CMK (cell line): Measurements from ENCODE around the gene TMOD1.
"Not testable (repeated sequence)": the region's sequence is repeated elsewhere in the genome, so short reads cannot be mapped to it uniquely, and the experiment has no call there.

Experiments
- DNase-seq: peaks from one replicate; pipeline ENCODE4 v3.0.0-alpha.2; 2010; ENCODE audit warnings: low read depth

TMOD1 gene

GRCh38 chr9:97498846-97499245, 2.6 kb upstream of the TMOD1 start:
- DNase-seq: not testable (repeated sequence)

DNA sequence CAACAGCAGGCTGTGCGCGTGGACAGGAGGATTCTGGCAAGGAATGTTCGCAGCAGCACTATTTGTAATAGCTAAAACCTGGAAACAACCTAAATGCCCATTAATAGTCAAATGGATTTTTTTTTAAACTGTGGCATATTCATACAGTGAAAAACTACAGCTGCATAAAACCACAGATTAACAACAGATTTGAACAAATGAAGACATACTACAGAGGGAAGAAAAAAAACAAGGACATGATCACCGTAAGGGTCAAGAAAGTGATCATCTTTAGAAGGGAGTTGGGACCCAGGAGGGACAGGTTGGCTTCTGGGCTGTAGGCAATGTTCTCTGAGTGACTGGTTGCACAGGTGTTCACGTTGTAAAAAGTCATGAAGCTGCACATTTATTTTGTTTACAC, 1.2 kb upstream of the TMOD1 start:
- DNase-seq: no peak

DNA sequence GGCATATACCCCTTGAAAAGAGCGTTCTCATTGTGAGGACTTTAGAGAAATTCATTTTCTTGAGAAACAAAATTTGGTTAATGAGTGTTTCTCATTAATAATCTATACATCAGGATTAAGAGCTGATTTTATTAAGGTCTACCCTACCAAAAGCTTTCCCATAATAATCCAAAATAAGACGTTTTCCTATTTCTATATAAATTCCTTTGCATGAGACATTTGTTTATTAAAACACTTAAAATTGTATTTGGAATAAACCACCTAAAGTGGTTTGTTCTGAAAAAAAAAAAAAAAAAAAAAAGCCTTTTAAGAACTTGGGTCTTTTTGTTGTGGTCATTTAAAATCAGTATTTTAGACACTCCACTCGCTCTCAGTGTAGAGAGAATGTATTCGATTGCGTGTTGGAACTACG, 695 bp upstream of the TMOD1 start:
- no peak for DNase-seq

- no peak for DNase-seq
These were observed 431 bp downstream of the TMOD1 start for GRCh38 chr9:97501972-97502221.

DNA sequence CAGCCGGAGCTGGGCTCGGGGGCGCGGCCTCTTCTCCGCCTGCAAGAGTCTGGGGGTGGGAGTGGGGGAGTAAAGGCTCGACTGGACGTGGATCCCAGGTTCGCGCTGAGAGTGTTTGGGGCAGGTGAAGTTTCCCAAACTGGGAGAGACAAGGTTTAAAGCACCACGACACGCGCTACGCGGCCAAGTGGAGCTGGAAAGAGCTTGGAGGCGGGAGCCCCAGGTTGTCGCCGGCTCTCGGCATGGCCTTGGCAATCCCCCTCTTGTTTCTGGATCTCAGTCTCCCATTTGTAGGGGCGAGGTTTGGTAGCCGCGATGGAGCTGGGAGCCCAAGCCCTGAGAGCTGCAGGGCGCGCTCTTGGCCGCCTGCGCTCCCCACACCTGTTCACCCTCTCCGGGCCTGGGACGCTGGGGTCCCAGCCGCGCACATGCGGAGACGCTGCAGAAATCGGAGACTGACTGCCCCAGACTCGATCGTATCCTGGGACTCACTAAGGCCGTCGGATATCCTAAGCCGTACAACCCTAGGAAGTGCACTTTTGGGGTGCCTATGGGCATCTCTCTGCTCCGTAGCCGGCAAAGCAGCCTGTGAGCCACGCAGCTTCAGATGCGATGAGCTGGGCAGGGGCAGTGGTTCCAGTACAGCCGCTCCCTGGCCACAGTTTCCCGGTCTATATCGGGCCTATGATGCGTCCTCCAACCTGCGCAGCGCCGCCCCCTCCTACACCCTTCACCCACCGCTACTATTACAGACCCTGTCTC, 937 bp downstream of the TMOD1 start:
- DNase-seq: no peak

DNA sequence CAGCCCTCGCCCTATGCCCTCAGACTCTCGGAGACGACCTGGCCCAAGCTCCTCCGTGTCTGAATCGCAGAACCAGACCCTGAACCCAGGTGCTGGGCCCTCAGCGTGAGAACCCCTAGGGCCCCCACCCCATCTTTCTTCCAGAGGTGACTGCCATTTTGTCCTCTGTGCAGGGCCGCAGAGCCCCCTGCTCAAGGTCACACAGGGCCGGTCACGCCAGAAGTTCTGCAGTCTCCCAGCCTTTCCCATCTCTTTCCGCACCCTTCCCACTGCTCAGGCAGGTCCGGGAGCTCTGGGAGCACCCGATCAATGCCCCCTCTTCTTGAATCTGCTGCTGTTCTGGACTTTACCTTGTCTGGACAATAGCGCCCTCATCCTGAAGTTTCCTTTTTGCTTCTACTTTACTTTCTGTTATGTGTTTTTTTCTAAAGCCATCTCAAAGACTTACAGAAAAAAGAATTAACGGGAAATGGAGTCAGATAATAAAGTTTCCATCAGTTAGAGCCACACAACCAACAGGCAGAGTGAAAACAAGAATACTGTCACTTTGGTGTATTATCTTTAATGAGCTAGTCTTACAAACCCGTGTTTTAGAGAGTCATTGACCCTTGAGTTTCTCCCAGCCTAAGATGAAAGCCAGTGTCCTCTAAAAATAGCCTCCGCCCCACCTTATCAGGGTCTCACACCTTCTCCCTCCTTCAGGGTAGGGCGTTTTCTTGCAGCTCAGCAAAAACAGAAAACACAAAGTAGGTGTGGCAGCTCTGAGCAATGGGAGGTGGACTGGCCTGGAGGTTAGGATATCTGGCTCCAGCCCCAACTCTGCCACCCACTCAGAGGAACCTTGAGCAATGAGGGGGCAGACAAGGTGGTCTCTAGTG, 1.8 kb downstream of the TMOD1 start:
- DNase-seq: no peak

GRCh38 chr9:97503862-97504210, 2.4 kb downstream of the TMOD1 start:
- no peak for DNase-seq

GRCh38 chr9:97504381-97505216, 3.1 kb downstream of the TMOD1 start:
- DNase-seq: no peak

DNA sequence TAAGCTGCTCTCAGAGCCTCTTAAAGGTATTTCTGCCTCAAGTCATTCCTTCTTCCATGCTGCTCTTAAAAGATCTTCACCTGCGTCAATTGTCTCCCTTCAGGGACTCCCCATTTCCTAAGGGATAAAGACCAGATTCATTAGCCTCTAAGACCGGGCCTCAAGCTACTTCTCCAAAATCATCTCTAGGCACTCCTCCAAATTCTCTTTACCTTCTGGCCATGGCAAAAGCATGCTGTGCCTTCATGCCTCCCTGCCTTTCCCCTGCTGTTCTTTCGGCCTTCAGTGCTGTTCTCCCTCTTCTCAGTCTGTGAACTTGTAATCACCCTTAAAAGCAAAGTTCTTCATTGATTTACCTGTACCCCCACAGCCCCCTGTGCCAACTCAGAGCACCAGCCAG, 4.4 kb downstream of the TMOD1 start:
- DNase-seq: no peak

DNA sequence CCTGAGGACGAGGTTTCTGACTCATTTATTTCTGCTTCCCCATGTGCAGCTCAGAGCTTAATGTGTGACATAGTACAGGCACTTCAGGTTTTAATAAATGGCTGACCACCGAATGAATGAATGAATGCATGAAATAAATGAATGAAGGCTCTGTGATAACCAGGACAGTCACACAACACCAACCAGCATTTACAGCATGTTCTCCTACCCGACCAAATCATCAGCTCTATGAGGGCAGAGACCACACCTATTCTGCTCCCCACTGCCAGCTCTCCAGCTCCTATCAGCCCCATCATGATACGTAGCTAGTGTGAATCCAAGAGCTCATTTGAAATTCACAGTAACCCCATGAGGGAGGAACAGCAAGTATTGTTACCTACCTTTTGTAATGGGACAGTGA, 4.8 kb downstream of the TMOD1 start:
- no peak for DNase-seq

- no peak for DNase-seq
These were observed 5.3 kb downstream of the TMOD1 start for GRCh38 chr9:97506787-97507186.

DNA sequence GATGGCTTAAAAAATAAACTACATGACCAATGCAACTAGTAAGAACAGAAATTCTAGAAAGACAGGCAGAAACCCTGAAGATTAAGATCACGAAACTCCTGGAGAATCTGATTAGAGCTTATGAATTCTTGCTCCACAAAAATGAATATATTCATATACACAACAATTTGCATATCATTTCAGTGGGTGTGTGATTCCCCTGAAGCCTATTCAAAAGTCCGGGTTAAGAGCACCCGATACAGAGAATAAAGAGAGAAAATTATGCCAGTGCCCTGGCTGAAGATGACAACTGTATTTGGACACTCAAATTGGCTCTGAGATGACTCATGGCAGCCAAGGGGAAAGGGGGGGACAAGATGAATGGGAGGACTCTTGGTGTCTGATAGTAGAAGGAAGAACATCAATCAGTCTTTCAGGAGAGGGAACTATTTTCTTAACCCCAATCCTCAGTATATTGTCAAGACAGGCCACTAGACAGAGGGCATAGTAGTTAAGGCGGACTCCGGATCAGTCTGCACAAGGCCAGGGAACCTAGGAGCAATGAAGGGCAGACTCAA, 6.0 kb downstream of the TMOD1 start:
- no peak for DNase-seq

DNA sequence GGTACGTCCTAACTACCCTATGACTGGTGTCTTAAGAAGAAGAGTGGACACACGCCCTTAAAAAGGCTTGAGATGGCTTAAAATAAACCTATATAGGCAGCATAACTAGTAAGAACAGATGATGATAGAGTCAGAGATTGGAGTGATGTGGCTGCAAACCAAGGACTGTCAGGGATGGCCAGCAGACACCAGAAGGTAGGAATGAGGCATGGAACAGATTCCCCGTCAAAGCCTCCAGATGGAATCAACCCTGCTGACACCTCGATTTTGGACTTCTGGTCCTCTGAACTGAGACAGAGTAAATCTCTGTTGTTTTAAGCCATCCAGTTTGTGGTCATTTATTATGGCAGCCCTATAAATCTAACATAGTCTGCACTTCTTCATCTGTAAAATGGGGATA, 7.4 kb downstream of the TMOD1 start:
- DNase-seq: no peak

DNA sequence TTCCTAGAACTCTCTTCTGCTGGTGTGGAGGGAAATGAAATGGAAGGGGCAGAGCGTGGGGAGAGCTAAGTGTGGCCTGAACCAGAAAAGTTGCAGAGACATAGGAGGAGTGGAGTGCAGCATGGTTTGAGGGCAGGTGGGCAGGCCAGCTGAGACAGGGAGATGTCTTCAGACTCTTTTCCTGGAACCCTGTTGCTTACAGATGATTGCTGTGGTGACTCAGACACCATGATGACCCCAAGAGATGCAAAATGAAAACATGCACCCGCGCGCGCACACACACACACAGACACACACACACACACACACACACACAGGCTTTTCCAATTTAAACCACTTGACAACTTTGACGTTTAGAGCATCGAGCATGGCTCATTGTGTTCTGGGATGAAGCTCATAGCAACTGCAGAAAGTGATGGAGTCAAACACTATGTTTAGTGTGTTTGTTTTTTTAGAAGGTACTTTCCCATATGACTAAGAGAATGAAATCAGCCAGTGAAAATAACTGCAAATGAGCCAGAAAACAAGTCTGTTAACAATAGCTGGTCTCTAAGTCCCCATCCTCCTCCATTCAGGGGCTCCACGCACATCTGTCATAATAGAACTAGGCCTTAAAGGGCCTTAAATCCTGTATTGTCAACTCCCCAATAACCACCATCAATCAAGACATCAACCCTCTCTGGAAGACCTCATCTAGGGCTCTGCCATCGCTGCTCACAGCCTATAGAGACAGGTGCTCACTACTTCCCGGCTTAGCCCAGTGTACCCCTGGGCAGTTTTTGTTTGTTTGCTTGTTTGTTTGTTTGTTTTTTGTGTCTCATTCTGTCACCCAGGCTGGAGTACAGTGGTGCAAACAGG, 9.6 kb downstream of the TMOD1 start:
- DNase-seq: no peak

- no peak for DNase-seq
These were observed 10.4 kb downstream of the TMOD1 start for GRCh38 chr9:97511655-97512427.

- DNase-seq: no peak
These were observed 11.6 kb downstream of the TMOD1 start for GRCh38 chr9:97512966-97513560.

- DNase-seq: no peak
These were observed 13.1 kb downstream of the TMOD1 start for GRCh38 chr9:97514531-97514930.

DNA sequence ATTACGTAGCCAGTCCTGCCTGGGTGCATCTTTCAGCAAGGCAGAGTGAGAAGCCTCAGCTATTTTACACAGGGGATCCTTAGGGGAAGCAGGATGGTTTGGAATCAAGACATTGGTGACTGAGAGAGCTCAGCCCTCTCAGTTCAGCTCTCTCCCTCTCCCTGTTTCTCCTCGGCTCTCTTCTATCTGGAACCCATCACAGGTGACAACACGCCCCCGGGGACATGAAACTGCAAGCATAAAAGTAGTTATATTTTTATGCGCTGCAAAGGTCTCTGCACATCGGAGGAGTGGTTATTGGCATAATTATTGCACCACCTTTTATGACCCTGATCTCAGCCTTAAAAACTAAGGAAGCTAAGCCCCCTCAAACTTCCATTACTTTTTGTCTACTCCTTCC, 14.2 kb downstream of the TMOD1 start:
- no peak for DNase-seq

DNA sequence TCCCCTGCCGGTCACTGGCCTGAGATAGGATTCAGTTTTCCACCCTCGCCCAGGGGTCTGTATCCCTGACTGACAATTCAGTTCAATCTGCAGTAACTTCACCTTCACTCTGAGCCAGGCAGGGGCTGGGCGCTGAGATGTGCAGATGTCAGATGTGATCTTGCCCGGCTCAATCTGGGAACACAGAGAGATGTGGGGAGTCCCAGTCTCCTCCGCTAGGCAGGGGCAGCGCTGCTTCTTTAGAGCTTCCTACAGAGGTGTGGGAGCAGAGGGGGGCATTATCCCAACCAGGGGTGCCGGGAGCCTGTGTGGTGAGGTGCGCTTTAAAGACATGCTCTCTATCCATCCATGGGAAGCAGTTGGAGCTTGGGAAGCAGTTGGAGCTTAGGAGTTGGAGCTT, 14.6 kb downstream of the TMOD1 start:
- no peak for DNase-seq

DNA sequence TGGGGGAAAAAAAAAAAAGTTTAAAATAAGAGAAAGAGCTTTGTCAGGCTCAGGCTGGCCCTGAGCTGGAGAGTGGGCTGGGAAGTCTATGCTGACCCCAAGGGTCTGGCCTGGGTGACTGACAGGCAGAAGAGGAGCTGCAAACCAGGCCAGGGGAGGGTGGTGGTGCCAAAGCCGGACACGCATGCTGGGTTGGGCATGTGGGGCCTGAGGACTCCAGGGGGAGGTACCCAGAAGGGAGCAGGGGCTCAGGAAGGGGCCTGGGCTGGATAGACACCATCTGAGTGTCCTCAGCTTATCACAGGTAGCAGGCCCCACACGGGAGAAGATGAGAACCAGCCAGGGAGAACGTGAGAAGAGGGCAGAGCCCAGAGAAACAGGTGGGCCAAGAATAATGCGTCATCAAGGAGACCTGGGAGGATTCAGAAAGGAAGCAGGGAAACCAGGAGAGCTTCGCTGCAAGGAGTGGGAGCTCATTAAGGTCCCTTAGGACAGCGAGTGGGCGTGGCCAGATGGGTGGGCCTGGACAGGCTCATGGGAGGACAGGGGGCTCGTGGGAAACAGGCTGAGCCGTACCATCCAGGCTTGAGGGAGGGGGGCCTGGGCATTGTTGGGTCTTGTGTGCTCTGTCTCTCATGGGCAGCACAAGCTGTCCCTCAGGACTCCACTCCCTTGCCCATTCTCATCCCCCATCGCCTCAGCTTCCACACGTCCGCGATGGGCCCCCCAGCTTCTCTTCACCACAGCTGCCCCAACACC, 16.0 kb downstream of the TMOD1 start:
- no peak for DNase-seq
